ENCODE data around the gene HPX.

- TF ChIP-seq CTCF (IDR thresholded peaks at IDR 0.05): no peak
- TF ChIP-seq POLR2A (IDR thresholded peaks at IDR 0.05; ENCODE audit: low read length): no peak
- no peak for TF ChIP-seq MYC (IDR thresholded peaks at IDR 0.05; ENCODE audit: borderline replicate concordance, low read length)
- TF ChIP-seq MAX (IDR thresholded peaks at IDR 0.05): no peak
- no peak for TF ChIP-seq CHD4 (IDR thresholded peaks at IDR 0.05; ENCODE audit: borderline replicate concordance)
- TF ChIP-seq EHMT2 (IDR thresholded peaks at IDR 0.05; ENCODE audit: low read depth): no peak
- no peak for TF ChIP-seq JUN (IDR thresholded peaks at IDR 0.05)
- TF ChIP-seq BHLHE40 (IDR thresholded peaks at IDR 0.05; ENCODE audit: low read depth, low read length): no peak
- no peak for TF ChIP-seq CBX8 (IDR thresholded peaks at IDR 0.05)
- TF ChIP-seq HES2 (IDR thresholded peaks at IDR 0.05): no peak
These were observed 34.9 kb downstream of the HPX start for GRCh38 chr11:6405846-6406245.
